A673 (cell line): Measurements from ENCODE around the gene FAM162B. TPM values are rescaled to one million over a fixed set of nuclear protein-coding genes. Genes with fewer than 3 reads are reported as not detected.

ENCODE experiments used
- BruUV-seq: library from RNA; stranded (reverse); fragments of 400-500 nt; replicated peaks from 2 replicates; lab custom pipeline; 2021; lab: Mats Ljungman, UMichigan
- CTCF ChIA-PET: fragments of 300-600 bp; sonication (Branson Sonifier 250); formaldehyde crosslinking; loops from one replicate; lab custom pipeline; 2022; ENCODE audit warnings: antibody characterized with exemption; lab: Charles Lee
- POLR2A ChIA-PET: fragments of 300-600 bp; sonication (Branson Sonifier 250); formaldehyde crosslinking; loops from one replicate; lab custom pipeline; 2022; ENCODE audit warnings: antibody characterized with exemption; ENCODE audit not compliant: low non-redundant PET; lab: Charles Lee
- DNase-seq: peaks from one replicate; pipeline ENCODE4 v3.0.0-alpha.2; 2015; ENCODE audit warnings: low spot score
- H3K27ac ChIP-seq: fragments of 200-600 bp; sonication (generic); 2 replicates; pipeline ENCODE4 v1.5.1; 2016; ENCODE audit warnings: mixed run types, low read depth, mild to moderate bottlenecking, mixed read lengths, antibody characterized with exemption, low read length; ENCODE audit not compliant: poor library complexity, severe bottlenecking
- H3K27me3 ChIP-seq: fragments of 200-600 bp; sonication (generic); replicated peaks from 2 replicates; pipeline ENCODE4 v1.6.1; 2017; ENCODE audit warnings: mixed run types, low read depth, mild to moderate bottlenecking, mixed read lengths, antibody characterized with exemption, low read length; ENCODE audit not compliant: insufficient read depth, poor library complexity
- H3K36me3 ChIP-seq: fragments of 200-600 bp; sonication (generic); 2 replicates; pipeline ENCODE4 v1.6.1; 2016; ENCODE audit warnings: mixed run types, mild to moderate bottlenecking, mixed read lengths, antibody characterized with exemption, low read length; ENCODE audit not compliant: insufficient read depth, poor library complexity, severe bottlenecking
- H3K4me1 ChIP-seq: fragments of 200-600 bp; sonication (generic); 2 replicates; pipeline ENCODE4 v1.6.1; 2017; ENCODE audit warnings: mixed run types, mild to moderate bottlenecking, mixed read lengths, antibody characterized with exemption, low read length; ENCODE audit not compliant: insufficient read depth, poor library complexity, severe bottlenecking
- H3K4me3 ChIP-seq: fragments of 200-600 bp; sonication (generic); 2 replicates; pipeline ENCODE4 v1.5.1; 2016; ENCODE audit warnings: low read depth, mixed run types, mild to moderate bottlenecking, mixed read lengths, low read length; ENCODE audit not compliant: poor library complexity, severe bottlenecking
- H3K9me3 ChIP-seq: fragments of 200-600 bp; sonication (generic); 2 replicates; pipeline ENCODE4 v1.6.1; 2016; ENCODE audit warnings: mixed run types, low read depth, mild to moderate bottlenecking, mixed read lengths, antibody characterized with exemption, low read length; ENCODE audit not compliant: poor library complexity, severe bottlenecking
- CTCF ChIP-seq: fragments of 300-800, 200-600 bp; sonication (generic); conservative IDR thresholded peaks from 2 replicates; pipeline ENCODE4 v1.5.1; 2017; ENCODE audit warnings: low read depth, mild to moderate bottlenecking, antibody characterized with exemption, low read length, moderate library complexity, mixed read lengths
- EZH2 ChIP-seq: fragments of 200-600 bp; sonication (generic); IDR thresholded peaks from 2 replicates; pipeline ENCODE4 v1.6.1; 2017; ENCODE audit warnings: borderline replicate concordance, low read depth, mild to moderate bottlenecking, mixed read lengths, antibody characterized with exemption, low read length; ENCODE audit not compliant: poor library complexity, severe bottlenecking
- intact Hi-C: fragments of 100-400 bp; cut with micrococcal nuclease; formaldehyde crosslinking; loops from one replicate; pipeline ENCODE4 v1.10.0; 2022; ENCODE audit not compliant: unreplicated experiment
- total RNA-seq: library from RNA; stranded (reverse); gene quantifications from 2 replicates; pipeline ENCODE4 v1.2.3, GENCODE V29; 2021

Gene FAM162B
- total RNA-seq, 1 experiment from 2014 or later = 0.97 TPM

- DNase-seq = no peak
- intact Hi-C loops = no loop called here
- H3K9me3 ChIP-seq = no peaks in the 10 kb centered on the region
- H3K4me1 ChIP-seq = peaks cover 8% of the 10 kb centered on the region
- TF ChIP-seq EZH2 (no peak), CTCF (no peak)
- ChIA-PET POLR2A (no interaction called here), CTCF (no interaction called here)
- peak overlapping the region; percentile 49 for H3K4me3 ChIP-seq
- H3K36me3 ChIP-seq = no peaks in the 10 kb centered on the region
- no peak overlapping the region for H3K27ac ChIP-seq
- no peaks in the 10 kb centered on the region for H3K27me3 ChIP-seq
- no TSS peak for BruUV-seq
These were observed 924 bp downstream of the FAM162B start for GRCh38 chr6:116764629-116764960.

- intact Hi-C loops = no loop called here
- Histone ChIP-seq H3K36me3 (no peaks in the 10 kb centered on the region), H3K4me3 (no peak overlapping the region), H3K9me3 (no peaks in the 10 kb centered on the region), H3K27ac (no peak overlapping the region), H3K27me3 (no peaks in the 10 kb centered on the region), H3K4me1 (peaks cover 8% of the 10 kb centered on the region)
- DNase-seq = no peak
- TF ChIP-seq CTCF (no peak), EZH2 (no peak)
- CTCF ChIA-PET = no interaction called here
- BruUV-seq = no TSS peak
- POLR2A ChIA-PET = no interaction called here
These were observed 1.5 kb downstream of the FAM162B start for GRCh38 chr6:116763906-116764628.

- Histone ChIP-seq H3K9me3 (no peaks in the 10 kb centered on the region), H3K27ac (no peak overlapping the region), H3K36me3 (no peaks in the 10 kb centered on the region), H3K4me3 (no peak overlapping the region), H3K4me1 (peaks cover 8% of the 10 kb centered on the region), H3K27me3 (no peaks in the 10 kb centered on the region)
- ChIA-PET POLR2A (interaction anchor here (0.6 kb wide), 1 partner anchor 140 kb away, joined by 3 read pairs; no protein-coding TSS in a partner anchor), CTCF (no interaction called here)
- no TSS peak for BruUV-seq
- TF ChIP-seq EZH2 (no peak), CTCF (no peak)
- DNase-seq = no peak
- intact Hi-C loops = no loop called here
These were observed 2.5 kb downstream of the FAM162B start for GRCh38 chr6:116763048-116763447.
